H1 (cell line): Measurements from ENCODE around the gene PACS1. TPM values are rescaled to one million over a fixed set of nuclear protein-coding genes. Genes with fewer than 3 reads are reported as not detected.
A peak's percentile ranks its signal among the peaks of the same experiment; 100 is the strongest.

Experiments used
- ASH2L ChIP-seq: fragments of 200-600, 300-600 bp; sonication (generic); IDR thresholded peaks from one replicate; pipeline ENCODE4 v1.7.1; 2017; ENCODE audit warnings: low read length
- ATF2 ChIP-seq: IDR thresholded peaks from 2 replicates; pipeline ENCODE4 v1.6.1; 2012; ENCODE audit warnings: low read length, inconsistent platforms
- ATF3 ChIP-seq: IDR thresholded peaks from 2 replicates; pipeline ENCODE4 v1.6.1; 2011; ENCODE audit warnings: low read depth, mild to moderate bottlenecking, low read length; ENCODE audit not compliant: insufficient read depth
- CHD1 ChIP-seq: IDR thresholded peaks from 2 replicates; pipeline ENCODE4 v1.6.1; 2012; ENCODE audit warnings: low read depth, low read length, improper control_type of control experiment
- EGR1 ChIP-seq: IDR thresholded peaks from 2 replicates; pipeline ENCODE4 v1.6.1; 2011; ENCODE audit warnings: low read depth, low read length, borderline replicate concordance
- KDM1A ChIP-seq: fragments of 200-600, 300-600 bp; sonication (generic); IDR thresholded peaks from 2 replicates; pipeline ENCODE4 v1.7.1; 2016; ENCODE audit warnings: mild to moderate bottlenecking, low read length, borderline replicate concordance
- NANOG ChIP-seq: IDR thresholded peaks from 2 replicates; pipeline ENCODE4 v1.6.1; 2011; ENCODE audit warnings: low read length, low read depth, mild to moderate bottlenecking, inconsistent platforms; ENCODE audit not compliant: insufficient read depth, poor library complexity, severe bottlenecking
- POLR2A ChIP-seq, 2 experiments: IDR thresholded peaks; 1 replicate in 1 of 2; 2 replicates in 1 of 2; pipeline ENCODE4 v1.6.1; 2011; ENCODE audit warnings: low read depth in 2 of 2, low read length in 2 of 2, mild to moderate bottlenecking in 2 of 2; ENCODE audit errors: control extremely low read depth in 1 of 2
- RAD21 ChIP-seq, 2 experiments: IDR thresholded peaks in 1 of 2; conservative IDR thresholded peaks in 1 of 2; 2 replicates each; pipeline ENCODE4 v1.6.1; 2011; ENCODE audit warnings: low read depth in 2 of 2, low read length in 2 of 2, improper control_type of control experiment in 1 of 2, inconsistent platforms in 1 of 2, mild to moderate bottlenecking in 1 of 2, moderate library complexity in 1 of 2
- SIN3A ChIP-seq, 2 experiments: IDR thresholded peaks in 1 of 2; conservative IDR thresholded peaks in 1 of 2; 2 replicates each; pipeline ENCODE4 v1.6.1; 2011 to 2012; ENCODE audit warnings: low read length in 2 of 2, improper control_type of control experiment in 1 of 2, low read depth in 1 of 2, mild to moderate bottlenecking in 1 of 2
- SIX5 ChIP-seq: IDR thresholded peaks from 2 replicates; pipeline ENCODE4 v1.6.1; 2011; ENCODE audit warnings: mild to moderate bottlenecking, low read depth, low read length
- SRF ChIP-seq: IDR thresholded peaks from 2 replicates; pipeline ENCODE4 v1.6.1; 2011; ENCODE audit warnings: mild to moderate bottlenecking, low read depth, low read length, moderate library complexity
- SUZ12 ChIP-seq: fragments of 200-600 bp; sonication (generic); IDR thresholded peaks from 2 replicates; pipeline ENCODE4 v1.6.1; 2012; ENCODE audit warnings: mild to moderate bottlenecking, inconsistent platforms, low read length, moderate library complexity, mixed read lengths
- TBP ChIP-seq: IDR thresholded peaks from 2 replicates; pipeline ENCODE4 v1.6.1; 2011; ENCODE audit warnings: low read depth, low read length, improper control_type of control experiment
- TCF12 ChIP-seq: IDR thresholded peaks from 2 replicates; pipeline ENCODE4 v1.6.1; 2011; ENCODE audit warnings: low read depth, mild to moderate bottlenecking, low read length
- polyA plus RNA-seq, 7 experiments: library from polyadenylated mRNA; depleted of rRNA in 3 of 7; stranded (reverse) in 5 of 7; unstranded in 2 of 7; fragments of >200 nt in 5 of 7; fragments of 200-250 nt in 2 of 7; gene quantifications; 1 replicate in 5 of 7; 2 replicates in 1 of 7; 4 replicates in 1 of 7; pipeline versions ENCODE4 v1.2.1 to v1.2.3, GENCODE V29; 2011 to 2013; ENCODE audit warnings: missing spikeins in 2 of 7, mixed read lengths in 2 of 7
- total RNA-seq: library from RNA; stranded (reverse); fragmentation: NEBNext Ultra II Directional; extraction: Animal tissue kit (Norgen Biotek cat#: 25700); gene quantifications from 2 replicates; pipeline ENCODE4 v1.2.1, GENCODE V29; 2021
- TF ChIP-seq, protein P1 (sequence below), 3 experiments: IDR thresholded peaks; 1 replicate in 2 of 3; 2 replicates in 1 of 3; pipeline versions ENCODE4 v1.5.1 to v1.6.1; 2011; ENCODE audit warnings: low read length in 3 of 3, mild to moderate bottlenecking in 3 of 3, inconsistent platforms in 2 of 3, low read depth in 1 of 3, moderate library complexity in 1 of 3; ENCODE audit not compliant: insufficient read depth in 1 of 3; ENCODE audit errors: control extremely low read depth in 1 of 3
- TF ChIP-seq, protein P2 (sequence below): IDR thresholded peaks from 2 replicates; pipeline ENCODE4 v1.6.1; 2012; ENCODE audit warnings: inconsistent platforms

Gene PACS1
- total and polyA plus RNA-seq, 2 of the 8 experiments (the other 6 are each of a cell fraction or from before 2014, with no cell fraction given) = 11.5 to 36.0 TPM

- TF ChIP-seq, protein P1, sequence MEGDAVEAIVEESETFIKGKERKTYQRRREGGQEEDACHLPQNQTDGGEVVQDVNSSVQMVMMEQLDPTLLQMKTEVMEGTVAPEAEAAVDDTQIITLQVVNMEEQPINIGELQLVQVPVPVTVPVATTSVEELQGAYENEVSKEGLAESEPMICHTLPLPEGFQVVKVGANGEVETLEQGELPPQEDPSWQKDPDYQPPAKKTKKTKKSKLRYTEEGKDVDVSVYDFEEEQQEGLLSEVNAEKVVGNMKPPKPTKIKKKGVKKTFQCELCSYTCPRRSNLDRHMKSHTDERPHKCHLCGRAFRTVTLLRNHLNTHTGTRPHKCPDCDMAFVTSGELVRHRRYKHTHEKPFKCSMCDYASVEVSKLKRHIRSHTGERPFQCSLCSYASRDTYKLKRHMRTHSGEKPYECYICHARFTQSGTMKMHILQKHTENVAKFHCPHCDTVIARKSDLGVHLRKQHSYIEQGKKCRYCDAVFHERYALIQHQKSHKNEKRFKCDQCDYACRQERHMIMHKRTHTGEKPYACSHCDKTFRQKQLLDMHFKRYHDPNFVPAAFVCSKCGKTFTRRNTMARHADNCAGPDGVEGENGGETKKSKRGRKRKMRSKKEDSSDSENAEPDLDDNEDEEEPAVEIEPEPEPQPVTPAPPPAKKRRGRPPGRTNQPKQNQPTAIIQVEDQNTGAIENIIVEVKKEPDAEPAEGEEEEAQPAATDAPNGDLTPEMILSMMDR (IDR thresholded peaks at IDR 0.05; ENCODE audit: control extremely low read depth in 1 of 3, insufficient read depth in 1 of 3, low read depth in 1 of 3, low read length in 3 of 3) = peak; percentile 91 to 95 (median 95)
- TF ChIP-seq NANOG (peak; percentile 31), TCF12 (0 out of 2 replicates have a peak, but pooled peaks have one; percentile 23), ASH2L (peak; percentile 29), SRF (peak; percentile 56; the same call in 1 of the 2 replicates), CHD1 (no peak), ATF2 (0 out of 2 replicates have a peak, but pooled peaks have one; percentile 47), TBP (no peak), ATF3 (peak; percentile 89), POLR2A (IDR thresholded peaks at IDR 0.05; ENCODE audit: control extremely low read depth in 1 of 2, low read depth in 2 of 2, low read length in 2 of 2) (0 out of 3 replicates have a peak, but pooled peaks of 1 of the 2 experiments have one; percentile 28), SIX5 (no peak), EGR1 (no peak), SUZ12 (no peak), KDM1A (0 out of 2 replicates have a peak, but pooled peaks have one; percentile 20), RAD21 (IDR thresholded peaks at IDR 0.05 in 1 of 2, conservative IDR thresholded peaks at IDR 0.05 in 1 of 2; ENCODE audit: low read depth in 2 of 2, low read length in 2 of 2) (peak; percentile 55 to 72), SIN3A (conservative IDR thresholded peaks at IDR 0.05 in 1 of 2, IDR thresholded peaks at IDR 0.05 in 1 of 2; ENCODE audit: low read depth in 1 of 2, low read length in 2 of 2) (peak; percentile 97 to 99)
- TF ChIP-seq, protein P2, sequence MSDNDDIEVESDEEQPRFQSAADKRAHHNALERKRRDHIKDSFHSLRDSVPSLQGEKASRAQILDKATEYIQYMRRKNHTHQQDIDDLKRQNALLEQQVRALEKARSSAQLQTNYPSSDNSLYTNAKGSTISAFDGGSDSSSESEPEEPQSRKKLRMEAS = peak; percentile 56
These were observed 212.7 kb downstream of the PACS1 start (continued) for GRCh38 chr11:66282468-66283455.
